NCI-H226 (cell line): ENCODE results near the gene NKAIN4.

Source experiments
- DNase-seq: peaks from one replicate; pipeline ENCODE4 v3.0.0-alpha.2; 2015

Gene NKAIN4

GRCh38 chr20:63287697-63288580 lies 33.7 kb upstream of the NKAIN4 start:
- no peak for DNase-seq

GRCh38 chr20:63286781-63287696 lies 32.8 kb upstream of the NKAIN4 start:
- no peak for DNase-seq

GRCh38 chr20:63285636-63286615 lies 31.7 kb upstream of the NKAIN4 start:
- no peak for DNase-seq

GRCh38 chr20:63284981-63285524 lies 30.8 kb upstream of the NKAIN4 start:
- no peak for DNase-seq

- no peak for DNase-seq
Observed at GRCh38 chr20:63284544-63284949, 30.3 kb upstream of the NKAIN4 start.

GRCh38 chr20:63284083-63284440 lies 29.8 kb upstream of the NKAIN4 start:
- no peak for DNase-seq

GRCh38 chr20:63283397-63284082 lies 29.3 kb upstream of the NKAIN4 start:
- no peak for DNase-seq

- DNase-seq: no peak
Observed at GRCh38 chr20:63282946-63283345, 28.7 kb upstream of the NKAIN4 start.

GRCh38 chr20:63281742-63282665 lies 27.7 kb upstream of the NKAIN4 start:
- DNase-seq: no peak

- no peak for DNase-seq
Observed at GRCh38 chr20:63280929-63281545, 26.8 kb upstream of the NKAIN4 start.

GRCh38 chr20:63280371-63280770 lies 26.1 kb upstream of the NKAIN4 start:
- no peak for DNase-seq

- DNase-seq: no peak
Observed at GRCh38 chr20:63279931-63280330, 25.7 kb upstream of the NKAIN4 start.

GRCh38 chr20:63278661-63279060 lies 24.4 kb upstream of the NKAIN4 start:
- DNase-seq: no peak

- DNase-seq: no peak
Observed at GRCh38 chr20:63277466-63278272, 23.4 kb upstream of the NKAIN4 start.

- no peak for DNase-seq
Observed at GRCh38 chr20:63276956-63277355, 22.7 kb upstream of the NKAIN4 start.

GRCh38 chr20:63275825-63276224 lies 21.6 kb upstream of the NKAIN4 start:
- no peak for DNase-seq

GRCh38 chr20:63274381-63275228 lies 20.3 kb upstream of the NKAIN4 start:
- no peak for DNase-seq
